ENCODE data around the gene NUFIP2.

GRCh38 chr17:29331075-29331707 is 37.2 kb upstream of the NUFIP2 start:
- no peak for TF ChIP-seq CTCF (IDR thresholded peaks at IDR 0.05)
- no peak for TF ChIP-seq POLR2A (IDR thresholded peaks at IDR 0.05)
- TF ChIP-seq EP300 (IDR thresholded peaks at IDR 0.05): no peak

Measured in suprapubic skin (tissue), 3 donors.